Measurements from ENCODE around the gene ALDH1L1.

GRCh38 chr3:126210606-126211005, 30.2 kb upstream of the ALDH1L1 start:
- TF ChIP-seq RARB (CRISPR knock-in tag; IDR thresholded peaks at IDR 0.05): no peak
- TF ChIP-seq, protein P1, sequence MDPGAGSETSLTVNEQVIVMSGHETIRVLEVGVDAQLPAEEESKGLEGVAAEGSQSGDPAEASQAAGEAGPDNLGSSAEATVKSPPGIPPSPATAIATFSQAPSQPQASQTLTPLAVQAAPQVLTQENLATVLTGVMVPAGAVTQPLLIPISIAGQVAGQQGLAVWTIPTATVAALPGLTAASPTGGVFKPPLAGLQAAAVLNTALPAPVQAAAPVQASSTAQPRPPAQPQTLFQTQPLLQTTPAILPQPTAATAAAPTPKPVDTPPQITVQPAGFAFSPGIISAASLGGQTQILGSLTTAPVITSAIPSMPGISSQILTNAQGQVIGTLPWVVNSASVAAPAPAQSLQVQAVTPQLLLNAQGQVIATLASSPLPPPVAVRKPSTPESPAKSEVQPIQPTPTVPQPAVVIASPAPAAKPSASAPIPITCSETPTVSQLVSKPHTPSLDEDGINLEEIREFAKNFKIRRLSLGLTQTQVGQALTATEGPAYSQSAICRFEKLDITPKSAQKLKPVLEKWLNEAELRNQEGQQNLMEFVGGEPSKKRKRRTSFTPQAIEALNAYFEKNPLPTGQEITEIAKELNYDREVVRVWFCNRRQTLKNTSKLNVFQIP (CRISPR knock-in tag; IDR thresholded peaks at IDR 0.05; ENCODE audit: borderline replicate concordance, low read depth): no peak
- TF ChIP-seq ZNF565 (CRISPR knock-in tag; conservative IDR thresholded peaks at IDR 0.05; ENCODE audit: low read depth): no peak
- TF ChIP-seq, protein P2, sequence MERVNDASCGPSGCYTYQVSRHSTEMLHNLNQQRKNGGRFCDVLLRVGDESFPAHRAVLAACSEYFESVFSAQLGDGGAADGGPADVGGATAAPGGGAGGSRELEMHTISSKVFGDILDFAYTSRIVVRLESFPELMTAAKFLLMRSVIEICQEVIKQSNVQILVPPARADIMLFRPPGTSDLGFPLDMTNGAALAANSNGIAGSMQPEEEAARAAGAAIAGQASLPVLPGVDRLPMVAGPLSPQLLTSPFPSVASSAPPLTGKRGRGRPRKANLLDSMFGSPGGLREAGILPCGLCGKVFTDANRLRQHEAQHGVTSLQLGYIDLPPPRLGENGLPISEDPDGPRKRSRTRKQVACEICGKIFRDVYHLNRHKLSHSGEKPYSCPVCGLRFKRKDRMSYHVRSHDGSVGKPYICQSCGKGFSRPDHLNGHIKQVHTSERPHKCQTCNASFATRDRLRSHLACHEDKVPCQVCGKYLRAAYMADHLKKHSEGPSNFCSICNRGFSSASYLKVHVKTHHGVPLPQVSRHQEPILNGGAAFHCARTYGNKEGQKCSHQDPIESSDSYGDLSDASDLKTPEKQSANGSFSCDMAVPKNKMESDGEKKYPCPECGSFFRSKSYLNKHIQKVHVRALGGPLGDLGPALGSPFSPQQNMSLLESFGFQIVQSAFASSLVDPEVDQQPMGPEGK (CRISPR knock-in tag; IDR thresholded peaks at IDR 0.05; ENCODE audit: borderline replicate concordance): no peak
- TF ChIP-seq ESRRG (CRISPR knock-in tag; IDR thresholded peaks at IDR 0.05): no peak
- no peak for TF ChIP-seq GLIS3 (CRISPR knock-in tag; IDR thresholded peaks at IDR 0.05)
- no peak for TF ChIP-seq ZFP3 (CRISPR knock-in tag; IDR thresholded peaks at IDR 0.05)

Data from SK-N-SH treated with all-trans-retinoic acid at 6 μM for 48 hours (cell line).